GM12872 (cell line): ENCODE data around the gene ODAD4.

Experiments
- TF ChIP-seq, protein P1 (sequence below): IDR thresholded peaks from 3 replicates; pipeline ENCODE4 v1.5.1; 2011; ENCODE audit warnings: low read depth, mild to moderate bottlenecking, low read length, moderate library complexity; ENCODE audit not compliant: insufficient read depth

The ODAD4 gene

GRCh38 chr17:41920580-41920955 is 9.8 kb upstream of the ODAD4 start:
- TF ChIP-seq, protein P1, sequence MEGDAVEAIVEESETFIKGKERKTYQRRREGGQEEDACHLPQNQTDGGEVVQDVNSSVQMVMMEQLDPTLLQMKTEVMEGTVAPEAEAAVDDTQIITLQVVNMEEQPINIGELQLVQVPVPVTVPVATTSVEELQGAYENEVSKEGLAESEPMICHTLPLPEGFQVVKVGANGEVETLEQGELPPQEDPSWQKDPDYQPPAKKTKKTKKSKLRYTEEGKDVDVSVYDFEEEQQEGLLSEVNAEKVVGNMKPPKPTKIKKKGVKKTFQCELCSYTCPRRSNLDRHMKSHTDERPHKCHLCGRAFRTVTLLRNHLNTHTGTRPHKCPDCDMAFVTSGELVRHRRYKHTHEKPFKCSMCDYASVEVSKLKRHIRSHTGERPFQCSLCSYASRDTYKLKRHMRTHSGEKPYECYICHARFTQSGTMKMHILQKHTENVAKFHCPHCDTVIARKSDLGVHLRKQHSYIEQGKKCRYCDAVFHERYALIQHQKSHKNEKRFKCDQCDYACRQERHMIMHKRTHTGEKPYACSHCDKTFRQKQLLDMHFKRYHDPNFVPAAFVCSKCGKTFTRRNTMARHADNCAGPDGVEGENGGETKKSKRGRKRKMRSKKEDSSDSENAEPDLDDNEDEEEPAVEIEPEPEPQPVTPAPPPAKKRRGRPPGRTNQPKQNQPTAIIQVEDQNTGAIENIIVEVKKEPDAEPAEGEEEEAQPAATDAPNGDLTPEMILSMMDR = no peak

DNA sequence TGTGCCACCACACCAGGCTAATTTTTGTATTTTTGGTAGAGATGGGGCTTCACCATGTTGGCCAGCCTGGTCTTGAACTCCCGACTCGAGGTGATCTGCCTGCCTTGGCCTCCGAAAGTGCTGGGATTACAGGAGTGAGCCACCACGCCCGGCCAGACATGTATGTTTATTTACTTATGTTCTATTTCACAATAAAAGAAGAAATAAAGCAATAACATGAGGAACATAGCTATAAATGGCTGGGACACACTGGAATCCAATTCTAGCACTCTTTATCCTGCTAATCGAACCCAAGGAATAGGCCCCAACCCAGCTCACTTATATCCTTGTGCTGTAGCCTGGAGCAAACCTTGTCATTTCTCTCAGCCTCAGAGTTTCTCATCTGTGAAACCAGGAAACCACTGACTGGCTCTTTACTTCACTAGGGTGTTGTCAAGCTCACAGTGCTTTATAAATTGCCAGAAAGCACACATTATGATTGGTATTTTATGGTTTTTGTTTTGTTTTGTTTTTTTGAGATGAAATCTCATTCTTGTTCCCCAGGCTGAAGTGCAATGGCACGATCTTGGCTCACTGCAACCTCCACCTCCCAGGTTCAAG is 4.3 kb upstream of the ODAD4 start:
- TF ChIP-seq, protein P1 = no peak

- TF ChIP-seq, protein P1 = no peak
Observed at GRCh38 chr17:41928693-41929251, 1.6 kb upstream of the ODAD4 start.

- TF ChIP-seq, protein P1 = no peak
Observed at GRCh38 chr17:41932816-41933389, 2.5 kb downstream of the ODAD4 start.

DNA sequence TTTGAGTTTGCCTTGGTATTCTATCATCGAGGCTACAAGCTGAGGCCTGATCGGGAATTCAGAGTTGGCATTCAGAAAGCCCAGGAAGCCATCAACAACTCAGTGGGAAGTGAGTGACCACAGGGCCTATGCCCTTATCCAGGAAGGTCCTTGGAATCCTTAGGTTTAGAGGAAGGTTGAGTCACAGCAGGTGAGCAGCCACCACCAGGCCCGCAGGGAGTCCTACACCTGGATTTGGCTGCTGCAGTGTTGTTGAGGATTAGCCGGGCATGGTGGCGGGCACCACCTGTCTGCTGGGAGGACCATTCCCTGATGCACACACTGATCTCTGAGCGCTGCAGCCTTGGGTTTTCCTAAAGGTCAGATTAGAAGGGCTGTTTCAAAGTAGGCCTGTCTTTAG is 5.2 kb downstream of the ODAD4 start:
- TF ChIP-seq, protein P1 = no peak

DNA sequence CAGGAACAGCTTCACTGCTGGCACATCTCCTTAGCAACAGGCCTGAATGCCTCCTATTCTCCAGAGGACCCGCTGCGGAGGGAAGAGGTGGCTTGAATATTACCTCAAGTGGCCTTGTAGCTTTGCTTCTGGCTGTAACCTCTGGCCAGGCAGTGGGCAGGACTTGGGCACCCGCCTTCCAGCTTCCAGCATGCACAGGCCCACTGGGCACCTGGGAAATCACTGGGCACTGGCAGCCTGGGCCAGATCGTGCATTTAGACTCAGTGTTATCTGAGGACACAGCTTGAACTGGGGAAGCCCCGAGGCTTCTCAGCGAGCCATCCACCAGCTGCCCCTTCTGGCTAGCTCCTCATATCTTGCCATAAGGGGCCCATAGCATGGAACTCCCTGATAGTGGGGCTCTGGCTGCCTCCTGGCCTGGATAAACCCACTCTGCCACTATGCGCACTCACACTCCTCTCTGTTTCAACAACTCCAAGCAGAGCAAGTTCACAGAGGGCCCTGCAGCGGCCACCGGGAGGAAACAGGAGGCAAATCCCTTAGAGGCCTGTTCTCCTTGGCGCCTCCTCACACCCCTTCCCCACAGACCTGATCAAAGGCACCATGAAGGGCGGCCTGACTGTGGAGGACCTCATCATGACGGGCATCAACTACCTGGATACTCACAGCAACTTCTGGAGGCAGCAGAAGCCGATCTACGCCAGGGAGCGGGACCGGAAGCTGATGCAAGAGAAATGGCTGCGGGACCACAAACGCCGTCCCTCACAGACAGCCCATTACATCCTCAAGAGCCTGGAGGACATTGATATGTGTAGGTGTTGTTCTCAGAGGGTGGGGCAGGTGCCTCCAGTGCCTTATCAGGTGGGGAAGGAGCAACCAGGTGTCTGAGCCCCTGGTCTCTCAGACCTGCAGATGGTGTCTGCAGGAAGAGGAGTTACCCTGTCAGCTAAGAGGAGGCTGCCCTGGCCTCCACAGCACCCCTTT is 7.8 kb downstream of the ODAD4 start:
- TF ChIP-seq, protein P1 = no peak
